AG09309 (cell line): ENCODE data around the gene CKAP2.

Experiments used
- DNase-seq: peaks from one replicate; pipeline ENCODE4 v3.0.0-alpha.2; 2010; ENCODE audit warnings: low read depth
- H3K4me3 ChIP-seq: 2 replicates; pipeline ENCODE4 v1.5.1; 2011; ENCODE audit warnings: mild to moderate bottlenecking, low read depth, low read length, moderate library complexity; ENCODE audit not compliant: control insufficient read depth
- TF ChIP-seq, protein P1 (sequence below): IDR thresholded peaks from 2 replicates; pipeline ENCODE4 v1.5.1; 2011; ENCODE audit warnings: mild to moderate bottlenecking, low read depth, low read length, inconsistent platforms; ENCODE audit not compliant: insufficient read depth, control insufficient read depth; ENCODE audit errors: missing control alignments

Gene CKAP2

GRCh38 chr13:52447354-52447753 is 7.9 kb upstream of the CKAP2 start:
- no peak overlapping the region for H3K4me3 ChIP-seq
- no peak for DNase-seq
- TF ChIP-seq, protein P1, sequence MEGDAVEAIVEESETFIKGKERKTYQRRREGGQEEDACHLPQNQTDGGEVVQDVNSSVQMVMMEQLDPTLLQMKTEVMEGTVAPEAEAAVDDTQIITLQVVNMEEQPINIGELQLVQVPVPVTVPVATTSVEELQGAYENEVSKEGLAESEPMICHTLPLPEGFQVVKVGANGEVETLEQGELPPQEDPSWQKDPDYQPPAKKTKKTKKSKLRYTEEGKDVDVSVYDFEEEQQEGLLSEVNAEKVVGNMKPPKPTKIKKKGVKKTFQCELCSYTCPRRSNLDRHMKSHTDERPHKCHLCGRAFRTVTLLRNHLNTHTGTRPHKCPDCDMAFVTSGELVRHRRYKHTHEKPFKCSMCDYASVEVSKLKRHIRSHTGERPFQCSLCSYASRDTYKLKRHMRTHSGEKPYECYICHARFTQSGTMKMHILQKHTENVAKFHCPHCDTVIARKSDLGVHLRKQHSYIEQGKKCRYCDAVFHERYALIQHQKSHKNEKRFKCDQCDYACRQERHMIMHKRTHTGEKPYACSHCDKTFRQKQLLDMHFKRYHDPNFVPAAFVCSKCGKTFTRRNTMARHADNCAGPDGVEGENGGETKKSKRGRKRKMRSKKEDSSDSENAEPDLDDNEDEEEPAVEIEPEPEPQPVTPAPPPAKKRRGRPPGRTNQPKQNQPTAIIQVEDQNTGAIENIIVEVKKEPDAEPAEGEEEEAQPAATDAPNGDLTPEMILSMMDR = no peak

GRCh38 chr13:52447815-52448552 is 7.3 kb upstream of the CKAP2 start:
- TF ChIP-seq, protein P1 = peak; percentile 0
- no peak overlapping the region for H3K4me3 ChIP-seq
- no peak for DNase-seq

- TF ChIP-seq, protein P1 = no peak
- H3K4me3 ChIP-seq = peak overlapping the region; percentile 75
- DNase-seq = no peak
These were observed 5.8 kb upstream of the CKAP2 start for GRCh38 chr13:52449331-52450011.

GRCh38 chr13:52450012-52450792 is 5.1 kb upstream of the CKAP2 start, which contains the start of gene VPS36:
Gene VPS36 (minus strand): TSS chr13:52450634. CDS start chr13:52450594, 40 bp downstream.
- TF ChIP-seq, protein P1 = peak; percentile 79
- H3K4me3 ChIP-seq = peak within 1 kb of the TSS; percentile 75
- peak; percentile 57 for DNase-seq

DNA sequence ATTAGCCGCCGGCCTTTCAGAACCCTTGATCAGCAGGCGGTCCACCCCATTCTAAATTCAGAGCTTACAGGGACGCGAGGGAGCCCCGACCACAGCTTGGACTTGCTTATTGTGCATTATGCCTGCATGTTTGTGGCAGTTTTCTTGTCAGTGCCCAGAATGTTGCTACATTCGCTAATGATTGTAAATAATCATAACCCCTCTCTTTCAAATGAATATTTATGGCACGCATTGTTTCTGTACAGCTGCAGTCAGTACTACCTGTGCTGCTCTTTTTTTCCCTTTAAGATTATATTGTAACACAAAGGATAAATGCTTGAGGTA is 4.5 kb upstream of the CKAP2 start:
- TF ChIP-seq, protein P1 = no peak
- peak overlapping the region; percentile 21 for H3K4me3 ChIP-seq
- no peak for DNase-seq

DNA sequence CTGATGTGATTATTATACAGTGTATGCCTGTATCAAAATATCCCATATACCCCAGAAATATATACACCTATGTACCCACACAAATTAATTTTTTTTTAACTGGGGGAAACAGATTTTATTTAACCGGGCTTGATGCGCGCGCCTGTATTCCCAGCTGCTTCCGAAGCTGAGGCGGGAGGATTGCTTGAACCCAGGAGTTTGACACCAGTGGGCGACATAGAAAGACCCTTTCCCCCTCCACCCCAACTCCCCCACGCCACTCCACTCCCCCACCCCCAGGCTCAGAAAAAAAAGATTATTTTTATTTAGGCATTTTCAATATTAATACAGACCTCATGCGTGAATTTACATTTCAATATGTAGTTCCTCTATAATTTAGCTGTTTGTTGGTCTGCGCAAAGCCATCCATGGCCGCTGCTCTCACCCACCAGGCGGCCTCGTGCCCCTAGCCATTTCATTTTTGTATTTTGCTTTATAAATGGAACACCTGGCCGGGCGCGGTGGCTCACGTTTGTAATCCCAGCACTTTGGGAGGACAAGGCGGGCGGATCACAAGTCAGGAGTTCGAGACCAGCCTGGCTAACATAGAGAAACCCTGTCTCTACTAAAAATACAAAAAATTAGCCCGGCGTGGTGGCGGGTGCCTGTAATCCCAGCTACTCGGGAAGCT is 4.0 kb upstream of the CKAP2 start:
- no peak for DNase-seq
- no peak overlapping the region for H3K4me3 ChIP-seq
- TF ChIP-seq, protein P1 = no peak
